Psoas muscle (tissue), 8 donors: Measurements from ENCODE around the gene BATF3. TPM values are rescaled to one million over a fixed set of nuclear protein-coding genes. Genes with fewer than 3 reads are reported as not detected.

Experiments
- ATAC-seq, 4 donors: fragments of 200-7000 bp; cut with Tn5 transposase; one replicate each; pipeline ENCODE4 v1.9.1; 2020; ENCODE audit warnings: moderate library complexity in 3 of 4, mild to moderate bottlenecking in 2 of 4
- DNase-seq, 2 donors: peaks; one replicate each; pipeline ENCODE4 v3.0.0-alpha.2; 2020
- H3K27ac ChIP-seq: fragments of 200-600 bp; one replicate; pipeline ENCODE4 v1.8.0; 2022
- H3K27me3 ChIP-seq, 3 donors: fragments of 200-600 bp in 1 of 3; one replicate each; pipeline versions ENCODE4 v1.6.1 to v1.8.0; 2013 to 2022; ENCODE audit warnings: low read length in 2 of 3, mild to moderate bottlenecking in 2 of 3, moderate library complexity in 1 of 3; ENCODE audit not compliant: insufficient read depth in 3 of 3
- H3K36me3 ChIP-seq, 2 donors: fragments of 200-600 bp in 1 of 2; one replicate each; pipeline versions ENCODE4 v1.6.1 to v1.8.0; 2013 to 2022; ENCODE audit warnings: low read depth in 1 of 2, mild to moderate bottlenecking in 1 of 2, moderate library complexity in 1 of 2; ENCODE audit not compliant: insufficient read depth in 1 of 2
- H3K4me1 ChIP-seq: fragments of 200-600 bp; one replicate; pipeline ENCODE4 v1.8.0; 2022
- H3K4me3 ChIP-seq: fragments of 200-600 bp; one replicate; pipeline ENCODE4 v1.8.0; 2022; ENCODE audit warnings: mild to moderate bottlenecking
- H3K9me3 ChIP-seq: fragments of 200-600 bp; one replicate; pipeline ENCODE4 v1.8.0; 2022
- CTCF ChIP-seq: fragments of 200-600 bp; IDR thresholded peaks from one replicate; pipeline ENCODE4 v1.8.0; 2022; ENCODE audit warnings: antibody characterized with exemption
- WGBS, 3 donors: extraction: QIAGEN DNeasy Blood & Tissue Kit; methylation state at CpG; one replicate each; pipeline versions ENCODE4 v1.1.6 to v1.1.7; 2013; 5-methylcytosine and 5-hydroxymethylcytosine counted together
- intact Hi-C, 2 donors: fragments of 100-400 bp; cut with DNase I; formaldehyde crosslinking; loops; one replicate each; pipeline versions ENCODE4 v1.11.0 to v1.14.2; 2022
- polyA plus RNA-seq, 3 donors: library from polyadenylated mRNA; stranded (reverse); fragments of 200-250 nt; gene quantifications; one replicate each; pipeline ENCODE4 v1.2.3, GENCODE V29; 2013
- total RNA-seq, 4 donors: library from RNA; stranded (reverse); fragmentation: NEBNext Ultra II Directional in 2 of 4; extraction: Animal tissue kit (Norgen Biotek cat#: 25700) in 2 of 4; gene quantifications; one replicate each; pipeline versions ENCODE4 v1.2.1 to v1.2.4, GENCODE V29; 2021 to 2023
- donor health status: healthy with polysubstance abuse.
- donor health status: DM: no; HTN: no; CAD: no; lungs with moderate emphysema.
- donor health status: Bipolar disorder and iron deficiency.
- donor health status: healthy.
- donor health status: DM: yes; HTN: yes; CAD: no.
- donor health status: DM: no; HTN: no; CAD: no.
- donor health status: DM: no; HTN: no; CAD: no.
- donor health status: DM: yes; HTN: yes; CAD: no.

Gene BATF3
- total and polyA plus RNA-seq, 7 donors: 0.03 to 2.9 (median 0.84) TPM

GRCh38 chr1:212710566-212710965 lies 10.9 kb upstream of the BATF3 start:
- H3K4me1 ChIP-seq: no peaks in the 10 kb centered on the region
- 62 to 71% (median 68%) methylated on average over 6 of the region's 6 CpGs for WGBS, 3 donors
- DNase-seq (no peak), ATAC-seq (no peak)
- H3K9me3 ChIP-seq: no peaks in the 10 kb centered on the region
- TF ChIP-seq CTCF: no peak
- intact Hi-C loops: no loop called here
- H3K4me3 ChIP-seq: no peak overlapping the region
- no peak overlapping the region for H3K27ac ChIP-seq
- no peaks in the 10 kb centered on the region for H3K36me3 ChIP-seq
- H3K27me3 ChIP-seq: no peaks in the 10 kb centered on the region

GRCh38 chr1:212703991-212704564 lies 4.4 kb upstream of the BATF3 start:
- H3K27ac ChIP-seq: no peak overlapping the region
- no peaks in the 10 kb centered on the region for H3K36me3 ChIP-seq
- ATAC-seq (no peak), DNase-seq (no peak)
- peaks cover 9% of the 10 kb centered on the region for H3K4me1 ChIP-seq
- no peak for TF ChIP-seq CTCF
- intact Hi-C loops: no loop called here
- H3K9me3 ChIP-seq: no peaks in the 10 kb centered on the region
- WGBS, 3 donors: 60 to 81% (median 74%) methylated on average over 9 of the region's 9 CpGs
- H3K4me3 ChIP-seq: no peak overlapping the region
- H3K27me3 ChIP-seq: peaks cover 0 to 22% (median 4%) of the 10 kb centered on the region in 3 donors

GRCh38 chr1:212702672-212703071 lies 3.0 kb upstream of the BATF3 start:
- Histone ChIP-seq H3K4me3 (no peak overlapping the region), H3K27me3 (peaks cover 0 to 36% (median 7%) of the 10 kb centered on the region in 3 donors), H3K27ac (no peak overlapping the region), H3K36me3 (no peaks in the 10 kb centered on the region), H3K4me1 (peaks cover 14% of the 10 kb centered on the region), H3K9me3 (no peaks in the 10 kb centered on the region)
- 68 to 86% (median 70%) methylated on average over 1 of the region's 1 CpG for WGBS, 3 donors
- ATAC-seq (no peak), DNase-seq (no peak)
- intact Hi-C loops: no loop called here
- TF ChIP-seq CTCF: no peak

- intact Hi-C loops: no loop called here
- no peaks in the 10 kb centered on the region for H3K36me3 ChIP-seq
- TF ChIP-seq CTCF: no peak
- H3K4me1 ChIP-seq: peaks cover 14% of the 10 kb centered on the region
- WGBS, 3 donors: 58 to 66% (median 60%) methylated on average over 1 of the region's 1 CpG
- H3K27me3 ChIP-seq: peaks cover 0 to 44% (median 12%) of the 10 kb centered on the region in 3 donors
- no peak for DNase-seq
- no peak overlapping the region for H3K27ac ChIP-seq
- H3K9me3 ChIP-seq: no peaks in the 10 kb centered on the region
- ATAC-seq: no peak
- no peak overlapping the region for H3K4me3 ChIP-seq
Measured at GRCh38 chr1:212701910-212702309, 2.3 kb upstream of the BATF3 start.
